PC-9 (cell line): ENCODE results near the gene RYR2. TPM values are rescaled to one million over a fixed set of nuclear protein-coding genes. Genes with fewer than 3 reads are reported as not detected.

Experiments
- BruUV-seq: library from RNA; stranded (reverse); fragments of 400-500 nt; replicated peaks from 2 replicates; lab custom pipeline; 2021; lab: Mats Ljungman, UMichigan
- CTCF ChIA-PET: fragments of 300-600 bp; sonication (Branson Sonifier 250); formaldehyde crosslinking; loops from one replicate; lab custom pipeline; 2022; ENCODE audit warnings: antibody characterized with exemption; lab: Charles Lee
- POLR2A ChIA-PET: fragments of 300-600 bp; sonication (Branson Sonifier 250); formaldehyde crosslinking; loops from one replicate; lab custom pipeline; 2022; ENCODE audit warnings: antibody characterized with exemption; ENCODE audit not compliant: unreplicated experiment; lab: Charles Lee
- DNase-seq, 2 experiments: peaks; one replicate each; pipeline versions ENCODE4 v3.0.0 to v3.0.0-alpha.2; 2015 to 2022; ENCODE audit warnings: mixed read lengths in 1 of 2
- H2AFZ ChIP-seq: fragments of 200-600 bp; sonication (generic); 2 replicates; pipeline ENCODE4 v1.8.1; 2017; ENCODE audit warnings: antibody characterized with exemption
- H3F3A ChIP-seq: fragments of 200-600 bp; sonication (generic); 2 replicates; pipeline ENCODE4 v1.8.1; 2017; ENCODE audit warnings: antibody characterized with exemption, mild to moderate bottlenecking, low read depth; ENCODE audit not compliant: insufficient read depth
- H3K27ac ChIP-seq: fragments of 200-600 bp; sonication (generic); 2 replicates; pipeline ENCODE4 v1.6.1; 2016; ENCODE audit warnings: mixed run types
- H3K27me3 ChIP-seq: fragments of 200-600 bp; sonication (generic); 2 replicates; pipeline ENCODE4 v1.6.1; 2016; ENCODE audit warnings: low read depth, mixed run types; ENCODE audit not compliant: insufficient read depth
- H3K36me3 ChIP-seq: fragments of 200-600 bp; sonication (generic); 2 replicates; pipeline ENCODE4 v1.6.1; 2016; ENCODE audit warnings: low read depth, mixed run types
- H3K4me1 ChIP-seq: fragments of 200-600 bp; sonication (generic); replicated peaks from 2 replicates; pipeline ENCODE4 v1.6.1; 2016; ENCODE audit warnings: mixed run types; ENCODE audit not compliant: insufficient read depth
- H3K4me2 ChIP-seq: fragments of 200-600 bp; sonication (generic); 2 replicates; pipeline ENCODE4 v1.6.1; 2017; ENCODE audit warnings: mixed run types
- H3K4me3 ChIP-seq: fragments of 200-600 bp; sonication (generic); 2 replicates; pipeline ENCODE4 v1.6.1; 2016; ENCODE audit warnings: mixed run types
- H3K79me2 ChIP-seq: fragments of 200-600 bp; sonication (generic); 2 replicates; pipeline ENCODE4 v1.6.1; 2017; ENCODE audit warnings: low read depth, mixed run types
- H3K9me2 ChIP-seq: fragments of 200-600 bp; sonication (generic); 2 replicates; pipeline ENCODE4 v1.8.1; 2017; ENCODE audit warnings: mild to moderate bottlenecking; ENCODE audit not compliant: insufficient read depth
- H3K9me3 ChIP-seq: fragments of 200-600 bp; sonication (generic); 2 replicates; pipeline ENCODE4 v1.8.1; 2016; ENCODE audit warnings: low read depth; ENCODE audit not compliant: insufficient read depth
- H4K20me1 ChIP-seq: fragments of 200-600 bp; sonication (generic); 2 replicates; pipeline ENCODE4 v1.8.1; 2017; ENCODE audit not compliant: insufficient read depth
- EZH2 ChIP-seq: fragments of 200-600 bp; sonication (generic); IDR thresholded peaks from 2 replicates; pipeline ENCODE4 v1.8.0; 2017; ENCODE audit warnings: antibody characterized with exemption, low read depth
- intact Hi-C: fragments of 100-400 bp; cut with micrococcal nuclease; formaldehyde crosslinking; loops from one replicate; pipeline ENCODE4 v1.10.0; 2022; ENCODE audit not compliant: unreplicated experiment
- total RNA-seq: library from RNA; stranded (reverse); gene quantifications from 2 replicates; pipeline ENCODE4 v1.2.3, GENCODE V29; 2021
- TF ChIP-seq, protein P1 (sequence below): fragments of 200-600 bp; sonication (generic); conservative IDR thresholded peaks from 2 replicates; pipeline ENCODE4 v1.6.1; 2017; ENCODE audit warnings: mixed run types, antibody characterized with exemption, mild to moderate bottlenecking, moderate library complexity

The RYR2 gene
- total RNA-seq, 1 experiment from 2014 or later = not detected

- Histone ChIP-seq H3K9me2 (no peaks in the 10 kb centered on the region), H3K9me3 (no peaks in the 10 kb centered on the region), H3F3A (no peaks in the 10 kb centered on the region), H3K4me2 (no peak overlapping the region), H3K4me1 (no peaks in the 10 kb centered on the region), H3K36me3 (no peaks in the 10 kb centered on the region), H2AFZ (no peak overlapping the region), H4K20me1 (no peaks in the 10 kb centered on the region), H3K79me2 (no peaks in the 10 kb centered on the region), H3K27me3 (no peaks in the 10 kb centered on the region), H3K4me3 (no peak overlapping the region), H3K27ac (no peak overlapping the region)
- TF ChIP-seq, protein P1, sequence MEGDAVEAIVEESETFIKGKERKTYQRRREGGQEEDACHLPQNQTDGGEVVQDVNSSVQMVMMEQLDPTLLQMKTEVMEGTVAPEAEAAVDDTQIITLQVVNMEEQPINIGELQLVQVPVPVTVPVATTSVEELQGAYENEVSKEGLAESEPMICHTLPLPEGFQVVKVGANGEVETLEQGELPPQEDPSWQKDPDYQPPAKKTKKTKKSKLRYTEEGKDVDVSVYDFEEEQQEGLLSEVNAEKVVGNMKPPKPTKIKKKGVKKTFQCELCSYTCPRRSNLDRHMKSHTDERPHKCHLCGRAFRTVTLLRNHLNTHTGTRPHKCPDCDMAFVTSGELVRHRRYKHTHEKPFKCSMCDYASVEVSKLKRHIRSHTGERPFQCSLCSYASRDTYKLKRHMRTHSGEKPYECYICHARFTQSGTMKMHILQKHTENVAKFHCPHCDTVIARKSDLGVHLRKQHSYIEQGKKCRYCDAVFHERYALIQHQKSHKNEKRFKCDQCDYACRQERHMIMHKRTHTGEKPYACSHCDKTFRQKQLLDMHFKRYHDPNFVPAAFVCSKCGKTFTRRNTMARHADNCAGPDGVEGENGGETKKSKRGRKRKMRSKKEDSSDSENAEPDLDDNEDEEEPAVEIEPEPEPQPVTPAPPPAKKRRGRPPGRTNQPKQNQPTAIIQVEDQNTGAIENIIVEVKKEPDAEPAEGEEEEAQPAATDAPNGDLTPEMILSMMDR = no peak
- no peak for TF ChIP-seq EZH2
- no peak for DNase-seq
- POLR2A ChIA-PET = no interaction called here
- intact Hi-C loops = no loop called here
- no TSS peak for BruUV-seq
- CTCF ChIA-PET = no interaction called here
Observed at GRCh38 chr1:237478842-237479241, 436.9 kb downstream of the RYR2 start.

- CTCF ChIA-PET = no interaction called here
Observed at GRCh38 chr1:237482777-237483176, 440.8 kb downstream of the RYR2 start.

GRCh38 chr1:237492359-237492758 lies 450.4 kb downstream of the RYR2 start:
- peaks cover 8% of the 10 kb centered on the region for H3K27me3 ChIP-seq
- BruUV-seq = no TSS peak
- intact Hi-C loops = no loop called here
- no peak overlapping the region for H3K4me2 ChIP-seq
- H3K36me3 ChIP-seq = no peaks in the 10 kb centered on the region
- no peak overlapping the region for H3K27ac ChIP-seq
- no peaks in the 10 kb centered on the region for H3K4me1 ChIP-seq
- TF ChIP-seq, protein P1 = no peak
- no peak for TF ChIP-seq EZH2
- POLR2A ChIA-PET = no interaction called here
- no peak overlapping the region for H2AFZ ChIP-seq
- no peaks in the 10 kb centered on the region for H3K79me2 ChIP-seq
- CTCF ChIA-PET = no interaction called here
- no peak overlapping the region for H3K4me3 ChIP-seq
- no peaks in the 10 kb centered on the region for H4K20me1 ChIP-seq
- no peaks in the 10 kb centered on the region for H3K9me2 ChIP-seq
- H3K9me3 ChIP-seq = 0 out of 2 replicates have a peak, but pooled peaks cover 2% of the 10 kb centered on the region
- H3F3A ChIP-seq = no peaks in the 10 kb centered on the region
- DNase-seq = no peak

More at GRCh38 chr1:237482777-237483176, 440.8 kb downstream of the RYR2 start:
- H4K20me1 ChIP-seq = no peaks in the 10 kb centered on the region
- no peak overlapping the region for H2AFZ ChIP-seq
- BruUV-seq = no TSS peak
- no peaks in the 10 kb centered on the region for H3F3A ChIP-seq
- no peaks in the 10 kb centered on the region for H3K79me2 ChIP-seq
- no peak overlapping the region for H3K27ac ChIP-seq
- no peaks in the 10 kb centered on the region for H3K27me3 ChIP-seq
- TF ChIP-seq, protein P1 = no peak
- TF ChIP-seq EZH2 = no peak
- DNase-seq = no peak
- H3K9me3 ChIP-seq = no peaks in the 10 kb centered on the region
- no peaks in the 10 kb centered on the region for H3K9me2 ChIP-seq
- H3K4me3 ChIP-seq = no peak overlapping the region
- intact Hi-C loops = no loop called here
- no peak overlapping the region for H3K4me2 ChIP-seq
- H3K36me3 ChIP-seq = no peaks in the 10 kb centered on the region
- POLR2A ChIA-PET = no interaction called here
- H3K4me1 ChIP-seq = no peaks in the 10 kb centered on the region
